Stimulated activated CD4-positive, alpha-beta T cell treated with anti-CD3 and anti-CD28 coated beads, Interleukin-1b, Interleukin-23, amount 100 ng/mL, for 24 hours (primary cell): ENCODE results near the gene TBCK.

Experiments
- DNase-seq, 4 experiments: peaks; one replicate each; pipeline ENCODE4 v3.0.0-alpha.2; 2020; ENCODE audit warnings: low read depth in 4 of 4, low spot score in 1 of 4

Gene TBCK

GRCh38 chr4:106287353-106287969, 28.5 kb downstream of the TBCK start:
- DNase-seq = no peak

- DNase-seq = no peak
Measured at GRCh38 chr4:106286611-106287010, 29.4 kb downstream of the TBCK start.

- DNase-seq = no peak
Measured at GRCh38 chr4:106284227-106284626, 31.8 kb downstream of the TBCK start.

- no peak for DNase-seq
Measured at GRCh38 chr4:106277140-106277675, 38.8 kb downstream of the TBCK start.

- no peak for DNase-seq
Measured at GRCh38 chr4:106273831-106274230, 42.2 kb downstream of the TBCK start.

GRCh38 chr4:106270736-106271135, 45.3 kb downstream of the TBCK start:
- no peak for DNase-seq

- DNase-seq = no peak
Measured at GRCh38 chr4:106269711-106270110, 46.3 kb downstream of the TBCK start.

GRCh38 chr4:106268786-106269185, 47.2 kb downstream of the TBCK start:
- DNase-seq = no peak

- DNase-seq = no peak
Measured at GRCh38 chr4:106266201-106266600, 49.8 kb downstream of the TBCK start.

GRCh38 chr4:106264331-106264728, 51.7 kb downstream of the TBCK start:
- DNase-seq = no peak

- DNase-seq = no peak
Measured at GRCh38 chr4:106263594-106264330, 52.2 kb downstream of the TBCK start.

- DNase-seq = no peak
Measured at GRCh38 chr4:106261980-106262379, 54.0 kb downstream of the TBCK start.

GRCh38 chr4:106258145-106259045, 57.6 kb downstream of the TBCK start:
- no peak for DNase-seq

- DNase-seq = no peak
Measured at GRCh38 chr4:106256190-106256589, 59.8 kb downstream of the TBCK start.

- no peak for DNase-seq
Measured at GRCh38 chr4:106255195-106255594, 60.8 kb downstream of the TBCK start.

- DNase-seq = no peak
Measured at GRCh38 chr4:106253364-106254129, 62.5 kb downstream of the TBCK start.

GRCh38 chr4:106247600-106247999, 68.4 kb downstream of the TBCK start:
- DNase-seq = no peak

GRCh38 chr4:106246441-106246840, 69.6 kb downstream of the TBCK start:
- no peak for DNase-seq

GRCh38 chr4:106245176-106245575, 70.8 kb downstream of the TBCK start:
- no peak for DNase-seq

GRCh38 chr4:106240699-106241098, 75.3 kb downstream of the TBCK start:
- DNase-seq = no peak
